SK-N-SH (cell line): Measurements from ENCODE around the gene FASTK. TPM values are rescaled to one million over a fixed set of nuclear protein-coding genes. Genes with fewer than 3 reads are reported as not detected.

Experiments used
- CTCF ChIA-PET: fragments of 300-600, 350-600 bp; formaldehyde crosslinking; extraction: SDS; loops from one replicate; lab custom pipeline; 2021; lab: Yijun Ruan, JAX
- POLR2A ChIA-PET: fragments of 350-600 bp; sonication (Branson Sonifier 250); formaldehyde crosslinking; extraction: SDS; loops from one replicate; lab custom pipeline; 2020; ENCODE audit warnings: antibody characterized with exemption, inconsistent platforms; lab: Yijun Ruan, JAX
- DNase-seq: peaks from one replicate; pipeline ENCODE4 v3.0.0; 2012
- H2AFZ ChIP-seq: fragments of 200-600 bp; sonication (generic); 2 replicates; pipeline ENCODE4 v1.8.1; 2016; ENCODE audit warnings: antibody characterized with exemption, mild to moderate bottlenecking, low read depth
- H3F3A ChIP-seq: fragments of 200-600 bp; sonication (generic); replicated peaks from 2 replicates; pipeline ENCODE3; 2016; ENCODE audit warnings: antibody characterized with exemption, mild to moderate bottlenecking; ENCODE audit not compliant: insufficient read depth
- H3K27ac ChIP-seq, 2 experiments: fragments of 200-500 bp in 1 of 2; fragments of 200-600 bp in 1 of 2; sonication (Bioruptor generic) in 1 of 2; sonication (generic), shearing (Covaris generic) in 1 of 2; 2 replicates each; pipeline versions ENCODE4 v1.5.1 to v1.6.1; 2014 to 2016; ENCODE audit warnings: low read depth in 2 of 2, inconsistent platforms in 1 of 2, low read length in 1 of 2, mild to moderate bottlenecking in 1 of 2, mixed read lengths in 1 of 2
- H3K27me3 ChIP-seq: fragments of 200-600 bp; sonication (generic), shearing (Covaris generic); 2 replicates; pipeline ENCODE4 v1.6.1; 2016; ENCODE audit warnings: mixed run types; ENCODE audit not compliant: insufficient read depth
- H3K36me3 ChIP-seq, 2 experiments: fragments of 200-500 bp in 1 of 2; fragments of 200-600 bp in 1 of 2; sonication (Bioruptor generic) in 1 of 2; sonication (generic) in 1 of 2; replicated peaks in 1 of 2; 2 replicates each; pipeline versions ENCODE3 to v1.5.1; 2014 to 2016; ENCODE audit warnings: low read length in 1 of 2, mild to moderate bottlenecking in 1 of 2; ENCODE audit not compliant: insufficient read depth in 2 of 2, control insufficient read depth in 1 of 2
- H3K4me1 ChIP-seq, 2 experiments: fragments of 200-500 bp in 1 of 2; fragments of 200-600 bp in 1 of 2; sonication (Bioruptor generic) in 1 of 2; sonication (generic), shearing (Covaris generic) in 1 of 2; 2 replicates each; pipeline versions ENCODE4 v1.5.1 to v1.6.1; 2014 to 2016; ENCODE audit warnings: low read depth in 1 of 2, low read length in 1 of 2, mixed run types in 1 of 2; ENCODE audit not compliant: insufficient read depth in 2 of 2, control insufficient read depth in 1 of 2
- H3K4me2 ChIP-seq: fragments of 200-600 bp; sonication (generic), shearing (Covaris generic); 2 replicates; pipeline ENCODE4 v1.6.1; 2017; ENCODE audit warnings: mixed run types
- H3K4me3 ChIP-seq, 2 experiments: fragments of 200-500 bp in 1 of 2; fragments of 200-600 bp in 1 of 2; sonication (Bioruptor generic) in 1 of 2; sonication (generic), shearing (Covaris generic) in 1 of 2; 2 replicates each; pipeline versions ENCODE4 v1.5.1 to v1.8.1; 2014 to 2016; ENCODE audit warnings: low read depth in 2 of 2, inconsistent platforms in 1 of 2, low read length in 1 of 2, mild to moderate bottlenecking in 1 of 2, mixed read lengths in 1 of 2, moderate library complexity in 1 of 2
- H3K79me2 ChIP-seq: fragments of 200-600 bp; sonication (generic); 2 replicates; pipeline ENCODE4 v1.8.1; 2017; ENCODE audit warnings: mild to moderate bottlenecking; ENCODE audit not compliant: insufficient read depth
- H3K9ac ChIP-seq: fragments of 200-600 bp; sonication (generic); 2 replicates; pipeline ENCODE4 v1.6.1; 2017; ENCODE audit warnings: mixed run types
- H3K9me2 ChIP-seq: fragments of 200-600 bp; sonication (generic); 2 replicates; pipeline ENCODE4 v1.6.1; 2017; ENCODE audit warnings: mixed run types
- H3K9me3 ChIP-seq: fragments of 200-600 bp; sonication (generic); 2 replicates; pipeline ENCODE4 v1.6.1; 2017; ENCODE audit warnings: mixed run types, mild to moderate bottlenecking, moderate library complexity
- H4K20me1 ChIP-seq: fragments of 200-600 bp; sonication (generic); 2 replicates; pipeline ENCODE4 v1.6.1; 2017; ENCODE audit warnings: mild to moderate bottlenecking, mixed run types; ENCODE audit not compliant: insufficient read depth
- EP300 ChIP-seq, 2 experiments: IDR thresholded peaks; 2 replicates each; pipeline versions ENCODE4 v1.4.0 to v1.6.1; 2012; ENCODE audit warnings: borderline replicate concordance in 1 of 2, low read depth in 1 of 2, low read length in 1 of 2
- EZH2phosphoT487 ChIP-seq: fragments of 200-600 bp; sonication (generic); IDR thresholded peaks from 2 replicates; pipeline ENCODE4 v1.6.1; 2017; ENCODE audit warnings: low read depth, mixed run types, mild to moderate bottlenecking, antibody characterized with exemption, moderate library complexity, borderline replicate concordance
- FOSL2 ChIP-seq: IDR thresholded peaks from 2 replicates; pipeline ENCODE4 v1.4.0; 2012; ENCODE audit warnings: low read depth, mild to moderate bottlenecking, moderate library complexity, borderline replicate concordance
- FOXJ3 ChIP-seq: sonication (generic); formaldehyde crosslinking; IDR thresholded peaks from 2 replicates; pipeline ENCODE4 v1.5.1; 2020; ENCODE audit warnings: mild to moderate bottlenecking, missing genetic modification reagents
- GATA2 ChIP-seq: sonication (generic); formaldehyde crosslinking; IDR thresholded peaks from 2 replicates; pipeline ENCODE4 v1.5.0; 2020; ENCODE audit warnings: mild to moderate bottlenecking, missing genetic modification reagents
- JUND ChIP-seq: IDR thresholded peaks from 2 replicates; pipeline ENCODE4 v1.4.0; 2012
- MAX ChIP-seq: IDR thresholded peaks from 2 replicates; pipeline ENCODE4 v1.4.0; 2012; ENCODE audit warnings: low read depth
- NFIC ChIP-seq: IDR thresholded peaks from 2 replicates; pipeline ENCODE4 v1.4.0; 2012; ENCODE audit warnings: borderline replicate concordance
- NRF1 ChIP-seq: IDR thresholded peaks from 2 replicates; pipeline ENCODE4 v1.6.1; 2012; ENCODE audit warnings: low read depth, mild to moderate bottlenecking, low read length
- PBX3 ChIP-seq: IDR thresholded peaks from 2 replicates; pipeline ENCODE4; 2012
- POLR2AphosphoS5 ChIP-seq: IDR thresholded peaks from 2 replicates; pipeline ENCODE4 v1.6.1; 2012; ENCODE audit warnings: low read depth, low read length
- RAD21 ChIP-seq: IDR thresholded peaks from 2 replicates; pipeline ENCODE4 v1.6.1; 2012; ENCODE audit warnings: mild to moderate bottlenecking, low read length
- REST ChIP-seq: IDR thresholded peaks from 2 replicates; pipeline ENCODE4 v1.6.1; 2012; ENCODE audit warnings: mild to moderate bottlenecking, low read depth, low read length, moderate library complexity
- SIN3A ChIP-seq: IDR thresholded peaks from 2 replicates; pipeline ENCODE4 v1.6.1; 2012; ENCODE audit warnings: low read depth, mild to moderate bottlenecking, low read length, moderate library complexity, borderline replicate concordance
- SMC3 ChIP-seq: IDR thresholded peaks from 2 replicates; pipeline ENCODE4 v1.6.1; 2012; ENCODE audit warnings: low read depth, low read length, improper control_type of control experiment
- TAF1 ChIP-seq: IDR thresholded peaks from 2 replicates; pipeline ENCODE4 v1.6.1; 2012; ENCODE audit warnings: low read depth, mild to moderate bottlenecking, low read length, moderate library complexity, borderline replicate concordance
- USF1 ChIP-seq: IDR thresholded peaks from 2 replicates; pipeline ENCODE4 v1.4.0; 2012; ENCODE audit warnings: low read depth, borderline replicate concordance
- USF2 ChIP-seq: fragments of 150-350 bp; IDR thresholded peaks from 2 replicates; pipeline ENCODE4 v1.6.1; 2017; ENCODE audit warnings: antibody characterized with exemption, low read length, low read depth, borderline replicate concordance
- WGBS: methylation state at CpG from one replicate; pipeline ENCODE4 v1.1.6; 2017; ENCODE audit warnings: low lambda C conversion rate; 5-methylcytosine and 5-hydroxymethylcytosine counted together
- polyA plus RNA-seq, 3 experiments: library from polyadenylated mRNA; depleted of rRNA; stranded (reverse); fragments of >200 nt; gene quantifications; 2 replicates each; pipeline ENCODE4 v1.2.3, GENCODE V29; 2012

FASTK gene
- polyA plus RNA-seq, 1 of the 3 experiments (the other 2 are of a cell fraction), result 125 TPM

- TF ChIP-seq NFIC, result no peak
- no peak for TF ChIP-seq POLR2AphosphoS5
- TF ChIP-seq PBX3, result no peak
- no peak for TF ChIP-seq GATA2 (CRISPR knock-in tag)
- TF ChIP-seq USF2, result no peak
- no peak for TF ChIP-seq RAD21
- no peak for TF ChIP-seq REST
- TF ChIP-seq EP300 (IDR thresholded peaks at IDR 0.05; ENCODE audit: borderline replicate concordance in 1 of 2, low read depth in 1 of 2, low read length in 1 of 2), result no peak
- TF ChIP-seq SMC3, result no peak
- TF ChIP-seq SIN3A, result no peak
- no peak for TF ChIP-seq TAF1
- no peak for TF ChIP-seq NRF1
- TF ChIP-seq FOSL2, result no peak
- no peak for TF ChIP-seq USF1
- no peak for TF ChIP-seq MAX
- no peak for TF ChIP-seq FOXJ3 (CRISPR knock-in tag)
- TF ChIP-seq JUND, result no peak
- no peak for TF ChIP-seq EZH2phosphoT487
- TF ChIP-seq, all 33 proteins: peak for 0
- ChIA-PET CTCF (interaction anchor here (0.6 to 18.7 kb wide), 55 partner anchors 9 to 662 kb away, joined by 3 to 474 read pairs (median 4); partner anchors contain the start of genes ABCB8, AGAP3, ATG9B and CDK5), POLR2A (interaction anchor here (0.5 kb wide), 1 partner anchor 89 kb away, joined by 3 read pairs; no protein-coding TSS in a partner anchor)
- Histone ChIP-seq H3K27ac (no peak overlapping the region), H3K9me3 (no peaks in the 10 kb centered on the region), H3K9ac (no peak overlapping the region), H3K9me2 (no peaks in the 10 kb centered on the region), H3K4me3 (no peak overlapping the region), H3K4me2 (no peak overlapping the region), H3K36me3 (no peaks in the 10 kb centered on the region), H3K79me2 (peaks cover 77% of the 10 kb centered on the region), H4K20me1 (peaks cover 88% of the 10 kb centered on the region), H3K27me3 (no peaks in the 10 kb centered on the region), H2AFZ (no peak overlapping the region), H3F3A (peaks cover 43% of the 10 kb centered on the region), H3K4me1 (peaks cover 18 to 32% of the 10 kb centered on the region in 2 experiments)
- 90% methylated on average over 11 of the region's 11 CpGs for WGBS
- DNase-seq, result peak; percentile 50
These were observed 29.8 kb upstream of the FASTK start for GRCh38 chr7:151110236-151110940.
